Measurements from ENCODE around the gene GAPDHS. TPM values are rescaled to one million over a fixed set of nuclear protein-coding genes. Genes with fewer than 3 reads are reported as not detected.

Gene GAPDHS
- total RNA-seq, 1 experiment from 2014 or later: not detected

DNA sequence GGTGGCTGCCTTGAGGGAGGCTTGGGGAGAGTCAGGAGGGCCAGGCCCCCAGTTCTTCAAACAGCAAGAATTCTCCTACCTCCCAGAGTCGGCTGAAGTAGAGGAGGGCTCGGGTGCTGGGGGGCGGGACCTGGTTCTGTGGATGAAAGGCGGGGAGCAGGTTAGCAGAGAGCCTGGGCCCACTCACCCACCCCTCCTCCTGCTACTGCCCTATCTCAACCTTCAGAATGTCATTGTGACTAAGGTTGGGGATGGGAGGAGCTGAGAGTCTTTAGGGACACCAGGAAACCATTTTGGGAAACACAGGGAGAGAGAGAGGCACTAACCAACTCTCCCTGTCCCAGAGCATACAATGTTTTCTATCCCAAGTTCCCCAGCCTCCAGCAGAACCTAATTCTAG is 30.5 kb upstream of the GAPDHS start:
- H3K4me2 ChIP-seq (ENCODE audit: low read length): no peak overlapping the region
- intact Hi-C loops (cut with micrococcal nuclease): no loop called here
- H3K4me3 ChIP-seq (replicated peaks in 1 of 2; ENCODE audit: low read depth in 1 of 2, low read length in 2 of 2): no peak overlapping the region
- no TSS peak for BruUV-seq (replicated peaks)
- DNase-seq (ENCODE audit: low read depth, low spot score) (no peak), ATAC-seq (no peak)
- H3K9me3 ChIP-seq (ENCODE audit: control insufficient read depth in 1 of 2, insufficient read depth in 1 of 2, low read depth in 1 of 2, low read length in 2 of 2): no peaks in the 10 kb centered on the region
- H3K79me2 ChIP-seq (ENCODE audit: insufficient read depth, low read length): peaks cover 26% of the 10 kb centered on the region
- ChIA-PET CTCF (interaction anchor here (1.3 kb wide), 1 partner anchor 7 kb away, joined by 3 read pairs; no protein-coding TSS in a partner anchor), POLR2A (no interaction called here), RAD21 (ENCODE audit: low non-redundant PET in 1 of 2, low total read pairs in 2 of 2, uncharacterized antibody in 2 of 2, unreplicated experiment in 2 of 2) (no interaction called here)
- H3K36me3 ChIP-seq (ENCODE audit: control insufficient read depth in 1 of 2, insufficient read depth in 2 of 2, low read length in 2 of 2): peaks cover 33 to 44% of the 10 kb centered on the region in 2 experiments; a peak in 3 of 4 replicates
- no peaks in the 10 kb centered on the region for H3K27me3 ChIP-seq (ENCODE audit: insufficient read depth, low read length)
- no peaks in the 10 kb centered on the region for H4K20me1 ChIP-seq (ENCODE audit: insufficient read depth)
- H2AFZ ChIP-seq (ENCODE audit: low read depth, low read length, poor library complexity, severe bottlenecking): no peak overlapping the region
- H3K4me1 ChIP-seq (ENCODE audit: control insufficient read depth in 1 of 2, insufficient read depth in 2 of 2, low read length in 2 of 2): no peaks in the 10 kb centered on the region
- no peaks in the 10 kb centered on the region for H3K9me2 ChIP-seq (ENCODE audit: insufficient read depth)
- H3K27ac ChIP-seq (ENCODE audit: low read depth, low read length): no peak overlapping the region
- TF ChIP-seq SP1 (IDR thresholded peaks at IDR 0.05; ENCODE audit: low read depth) (no peak), POLR2AphosphoS5 (IDR thresholded peaks at IDR 0.05; ENCODE audit: low read depth, low read length) (no peak), ELF1 (IDR thresholded peaks at IDR 0.05; ENCODE audit: borderline replicate concordance, low read depth) (no peak), ZBTB33 (IDR thresholded peaks at IDR 0.05; ENCODE audit: extremely low read depth, insufficient replicate concordance, low read length) (no peak), POLR2A (IDR thresholded peaks at IDR 0.05; ENCODE audit: borderline replicate concordance, extremely low read depth, insufficient read depth, insufficient read length) (no peak), TCF7L2 (IDR thresholded peaks at IDR 0.05; ENCODE audit: borderline replicate concordance, extremely low read depth, insufficient read depth, insufficient read length) (no peak), EZH2phosphoT487 (IDR thresholded peaks at IDR 0.05; ENCODE audit: borderline replicate concordance) (no peak), CEBPB (IDR thresholded peaks at IDR 0.05; ENCODE audit: low read depth) (no peak), ZFX (IDR thresholded peaks at IDR 0.05) (no peak), ZNF274 (IDR thresholded peaks at IDR 0.05; ENCODE audit: low read depth, low read length) (no peak), CTCF (IDR thresholded peaks at IDR 0.05 in 2 of 3, conservative IDR thresholded peaks at IDR 0.05 in 1 of 3; ENCODE audit: borderline replicate concordance in 1 of 3, insufficient read depth in 1 of 3, low read depth in 2 of 3, low read length in 2 of 3) (no peak), CBX3 (IDR thresholded peaks at IDR 0.05; ENCODE audit: low read depth) (no peak)
- TF ChIP-seq, protein P1, sequence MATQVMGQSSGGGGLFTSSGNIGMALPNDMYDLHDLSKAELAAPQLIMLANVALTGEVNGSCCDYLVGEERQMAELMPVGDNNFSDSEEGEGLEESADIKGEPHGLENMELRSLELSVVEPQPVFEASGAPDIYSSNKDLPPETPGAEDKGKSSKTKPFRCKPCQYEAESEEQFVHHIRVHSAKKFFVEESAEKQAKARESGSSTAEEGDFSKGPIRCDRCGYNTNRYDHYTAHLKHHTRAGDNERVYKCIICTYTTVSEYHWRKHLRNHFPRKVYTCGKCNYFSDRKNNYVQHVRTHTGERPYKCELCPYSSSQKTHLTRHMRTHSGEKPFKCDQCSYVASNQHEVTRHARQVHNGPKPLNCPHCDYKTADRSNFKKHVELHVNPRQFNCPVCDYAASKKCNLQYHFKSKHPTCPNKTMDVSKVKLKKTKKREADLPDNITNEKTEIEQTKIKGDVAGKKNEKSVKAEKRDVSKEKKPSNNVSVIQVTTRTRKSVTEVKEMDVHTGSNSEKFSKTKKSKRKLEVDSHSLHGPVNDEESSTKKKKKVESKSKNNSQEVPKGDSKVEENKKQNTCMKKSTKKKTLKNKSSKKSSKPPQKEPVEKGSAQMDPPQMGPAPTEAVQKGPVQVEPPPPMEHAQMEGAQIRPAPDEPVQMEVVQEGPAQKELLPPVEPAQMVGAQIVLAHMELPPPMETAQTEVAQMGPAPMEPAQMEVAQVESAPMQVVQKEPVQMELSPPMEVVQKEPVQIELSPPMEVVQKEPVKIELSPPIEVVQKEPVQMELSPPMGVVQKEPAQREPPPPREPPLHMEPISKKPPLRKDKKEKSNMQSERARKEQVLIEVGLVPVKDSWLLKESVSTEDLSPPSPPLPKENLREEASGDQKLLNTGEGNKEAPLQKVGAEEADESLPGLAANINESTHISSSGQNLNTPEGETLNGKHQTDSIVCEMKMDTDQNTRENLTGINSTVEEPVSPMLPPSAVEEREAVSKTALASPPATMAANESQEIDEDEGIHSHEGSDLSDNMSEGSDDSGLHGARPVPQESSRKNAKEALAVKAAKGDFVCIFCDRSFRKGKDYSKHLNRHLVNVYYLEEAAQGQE (IDR thresholded peaks at IDR 0.05; ENCODE audit: low read depth): no peak
- no peak overlapping the region for H3K9ac ChIP-seq (ENCODE audit: low read length)
